Stimulated activated CD4-positive, alpha-beta T cell treated with anti-CD3 and anti-CD28 coated beads, Interleukin-2, amount 100 ng/mL, for 48 hours (primary cell): ENCODE results near the gene HADHA.

Experiments used
- DNase-seq, 2 donors: peaks; one replicate each; pipeline ENCODE4 v3.0.0-alpha.2; 2020

The HADHA gene

GRCh38 chr2:26243470-26244308 lies 743 bp downstream of the HADHA start:
- DNase-seq, result peak in 1 of 2 donors; percentile 12

- DNase-seq, result no peak
Observed at GRCh38 chr2:26241928-26242436, 2.5 kb downstream of the HADHA start.

- DNase-seq, result no peak
Observed at GRCh38 chr2:26238311-26238958, 6.0 kb downstream of the HADHA start.

- no peak for DNase-seq
Observed at GRCh38 chr2:26237868-26238267, 6.6 kb downstream of the HADHA start.

- no peak for DNase-seq
Observed at GRCh38 chr2:26235089-26235488, 9.3 kb downstream of the HADHA start.

- no peak for DNase-seq
Observed at GRCh38 chr2:26230806-26231205, 13.6 kb downstream of the HADHA start.

GRCh38 chr2:26229595-26229994 lies 14.8 kb downstream of the HADHA start:
- DNase-seq, result no peak

GRCh38 chr2:26224095-26224494 lies 20.3 kb downstream of the HADHA start:
- no peak for DNase-seq

GRCh38 chr2:26223018-26223417 lies 21.4 kb downstream of the HADHA start:
- no peak for DNase-seq

GRCh38 chr2:26217720-26218119 lies 26.7 kb downstream of the HADHA start:
- no peak for DNase-seq

- no peak for DNase-seq
Observed at GRCh38 chr2:26216587-26216986, 27.8 kb downstream of the HADHA start.

GRCh38 chr2:26215833-26216232 lies 28.6 kb downstream of the HADHA start:
- no peak for DNase-seq

- no peak for DNase-seq
Observed at GRCh38 chr2:26214759-26215158, 29.7 kb downstream of the HADHA start.

- no peak for DNase-seq
Observed at GRCh38 chr2:26212011-26212410, 32.4 kb downstream of the HADHA start.

- no peak for DNase-seq
Observed at GRCh38 chr2:26203906-26204305, 40.5 kb downstream of the HADHA start.

GRCh38 chr2:26202981-26203490 lies 41.4 kb downstream of the HADHA start:
- no peak for DNase-seq

GRCh38 chr2:26197516-26197915 lies 46.9 kb downstream of the HADHA start:
- no peak for DNase-seq

- no peak for DNase-seq
Observed at GRCh38 chr2:26196683-26197418, 47.6 kb downstream of the HADHA start.

- DNase-seq, result no peak
Observed at GRCh38 chr2:26195040-26195984, 49.1 kb downstream of the HADHA start.

- DNase-seq, result no peak
Observed at GRCh38 chr2:26193578-26194231, 50.7 kb downstream of the HADHA start.
